ENCODE data around the gene VRK3.
"Not testable (repeated sequence)": the region's sequence is repeated elsewhere in the genome, so short reads cannot be mapped to it uniquely, and the experiment has no call there.

Gene VRK3

DNA sequence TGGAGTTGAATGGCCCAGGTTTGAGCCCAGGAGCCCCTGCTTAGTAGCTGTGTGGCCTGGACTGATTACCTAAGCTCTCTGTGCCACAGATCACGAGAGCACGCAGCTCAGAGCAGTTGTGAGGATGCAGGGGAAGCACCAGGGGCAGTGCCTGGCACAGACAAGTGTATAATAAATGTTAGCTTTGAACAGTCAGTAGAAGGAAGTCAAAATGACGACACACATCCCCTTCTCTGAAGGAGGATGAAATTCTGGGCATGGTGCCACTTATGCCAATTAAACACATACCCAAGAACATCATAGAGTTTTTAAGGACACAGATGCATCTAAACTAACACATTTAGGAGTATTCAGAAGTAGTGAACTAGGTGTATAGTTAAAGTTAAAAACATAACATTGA is 39.3 kb downstream of the VRK3 start:
- DNase-seq = no peak

DNA sequence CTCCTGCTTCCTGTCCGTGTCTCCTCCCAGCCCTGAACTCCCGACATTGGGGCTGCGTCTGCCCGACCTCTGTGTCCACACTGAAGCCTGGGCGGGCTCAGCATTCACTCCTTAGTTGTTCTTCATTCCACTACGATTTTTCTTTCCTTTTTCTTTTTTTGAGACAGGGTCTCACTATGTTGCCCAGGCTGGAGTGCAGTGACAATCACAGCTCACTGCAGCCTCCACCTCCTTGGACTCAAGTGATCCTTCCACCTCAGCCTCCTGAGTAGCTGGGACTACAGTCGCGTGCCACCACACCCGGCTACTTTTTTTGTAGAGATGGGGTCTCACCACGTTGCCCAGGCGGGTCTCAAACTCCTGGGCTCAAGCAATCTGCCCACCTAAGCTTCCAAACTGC is 40.7 kb downstream of the VRK3 start:
- no peak for DNase-seq

DNA sequence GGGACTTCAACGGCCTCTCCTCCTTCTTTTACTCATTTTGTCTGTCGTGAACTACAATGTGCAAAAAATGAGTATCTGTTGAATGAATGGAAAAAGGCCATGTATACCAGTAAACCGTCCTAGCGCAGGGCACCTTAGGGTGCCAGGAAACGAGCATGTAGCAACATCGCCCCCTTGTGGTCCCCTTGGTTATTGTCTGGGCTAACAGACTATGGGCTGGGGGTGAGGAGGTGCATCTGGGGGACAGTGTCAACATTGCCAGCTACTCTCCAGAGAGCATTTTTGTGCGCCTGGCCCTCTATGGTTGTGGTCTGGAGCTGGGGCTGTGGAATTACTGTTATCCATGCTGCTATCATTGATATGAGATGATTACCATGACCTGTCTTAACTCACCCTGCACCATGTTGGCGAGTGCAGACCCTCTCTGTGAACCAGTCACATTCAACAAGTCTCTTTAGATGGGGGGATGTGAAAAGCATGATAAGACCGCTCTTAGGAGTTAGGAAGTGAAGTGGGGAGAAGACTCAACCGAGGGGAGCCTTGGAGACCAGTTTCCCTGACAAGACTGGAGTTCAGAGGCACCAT is 41.4 kb downstream of the VRK3 start:
- peak; percentile 80 for DNase-seq

DNA sequence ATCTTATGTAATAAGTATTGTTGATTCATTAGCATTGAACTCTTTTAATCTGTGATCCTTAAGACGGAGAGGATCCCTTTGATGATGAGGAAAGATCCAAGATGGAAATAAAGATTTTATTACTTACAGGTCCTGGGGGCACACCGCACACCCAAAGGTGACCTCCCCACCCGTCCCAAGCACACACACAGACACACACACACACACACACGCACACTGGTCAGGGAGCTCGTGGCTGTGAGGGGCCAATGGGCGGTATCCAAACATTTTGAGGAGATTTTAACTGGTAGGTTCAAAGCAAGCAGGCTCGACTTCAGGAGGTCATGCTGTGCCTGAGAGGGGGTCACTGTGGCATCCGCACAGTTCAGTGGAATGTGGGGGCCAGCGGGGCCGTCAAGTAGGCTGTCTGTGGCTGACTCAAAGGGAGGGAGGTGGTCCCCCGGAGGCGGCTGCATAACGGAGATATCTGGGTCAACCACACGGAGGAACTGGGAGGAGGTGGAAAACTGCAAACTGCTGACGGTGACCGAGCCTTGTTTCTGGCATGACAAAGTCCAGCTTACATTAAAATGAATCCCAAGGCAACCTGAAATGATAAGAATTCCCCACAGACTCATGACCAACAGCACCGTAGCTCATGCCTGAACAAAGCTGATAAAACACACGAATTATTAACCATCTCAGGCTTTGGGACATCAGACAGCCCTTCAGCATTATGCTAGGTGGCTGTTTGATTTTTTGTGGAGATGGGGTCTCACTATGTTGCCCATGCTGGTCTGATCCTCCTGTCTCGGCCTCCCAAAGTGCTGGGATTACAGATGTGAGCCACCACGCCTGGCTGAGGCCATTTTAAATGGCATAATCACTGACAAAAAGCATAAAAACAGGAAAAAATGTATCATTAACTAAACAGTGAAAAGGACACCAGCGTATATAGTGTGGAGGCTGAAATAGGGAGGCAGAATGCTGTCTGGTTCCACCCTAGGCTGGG is 43.3 kb downstream of the VRK3 start:
- no peak for DNase-seq

DNA sequence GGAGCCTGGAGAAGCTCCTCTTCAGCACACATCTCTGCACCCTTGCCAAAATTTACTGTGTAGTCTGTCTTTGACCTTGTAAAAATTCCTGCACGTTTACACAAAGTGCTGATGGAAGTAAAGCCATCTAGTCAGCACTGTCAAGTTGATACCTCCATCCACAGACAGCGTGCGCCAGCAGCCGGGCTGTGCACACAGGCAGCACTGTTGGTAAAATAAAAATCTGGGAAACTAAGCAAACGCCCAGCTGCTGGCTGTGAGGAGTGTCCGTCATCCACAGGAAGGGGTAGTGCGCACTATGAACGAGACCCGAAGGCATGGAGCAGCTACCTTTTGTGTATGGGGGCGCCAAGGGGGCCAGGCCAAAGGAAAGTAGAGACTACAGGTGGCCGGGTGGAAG is 46.8 kb downstream of the VRK3 start:
- no peak for DNase-seq

DNA sequence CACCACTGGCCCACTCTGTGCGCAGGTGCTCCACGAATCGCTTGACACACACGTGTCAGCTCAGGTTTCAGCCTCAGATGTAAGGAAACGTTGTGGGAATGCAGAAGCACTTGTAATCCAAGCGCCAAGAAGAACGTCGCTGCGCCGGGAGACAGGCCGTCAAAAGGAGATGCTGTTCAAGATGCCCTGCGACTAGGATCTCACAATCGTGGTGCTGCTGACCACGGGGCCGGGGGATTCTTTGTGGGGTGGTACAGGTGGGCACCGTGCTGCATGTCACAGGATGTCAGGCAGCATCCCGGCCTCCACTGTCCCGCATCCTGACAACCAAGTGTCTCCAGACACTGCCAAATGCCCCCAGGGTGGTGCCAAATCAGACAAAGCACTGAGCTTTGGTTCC is 47.3 kb downstream of the VRK3 start:
- DNase-seq = no peak

DNA sequence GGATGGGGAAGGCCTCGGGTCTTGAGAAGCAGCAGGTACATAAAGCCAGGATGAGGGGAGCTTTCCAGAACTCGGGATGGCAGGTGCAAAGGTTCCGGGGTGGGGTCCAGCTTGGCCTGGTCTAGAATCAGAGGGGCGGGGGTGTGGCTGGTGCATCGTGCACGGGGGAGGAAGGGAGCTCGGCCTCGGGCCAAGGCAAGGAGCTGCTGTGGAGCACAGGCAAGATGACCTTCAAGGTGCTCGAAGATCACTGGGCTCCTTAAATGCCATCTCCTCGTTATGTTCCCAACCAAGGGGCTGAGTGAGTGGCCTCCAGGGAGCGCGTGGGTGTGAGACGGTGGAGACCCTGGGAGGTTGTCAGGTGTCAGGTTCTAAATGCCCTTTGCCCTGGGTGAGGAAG is 48.1 kb downstream of the VRK3 start:
- DNase-seq = no peak

DNA sequence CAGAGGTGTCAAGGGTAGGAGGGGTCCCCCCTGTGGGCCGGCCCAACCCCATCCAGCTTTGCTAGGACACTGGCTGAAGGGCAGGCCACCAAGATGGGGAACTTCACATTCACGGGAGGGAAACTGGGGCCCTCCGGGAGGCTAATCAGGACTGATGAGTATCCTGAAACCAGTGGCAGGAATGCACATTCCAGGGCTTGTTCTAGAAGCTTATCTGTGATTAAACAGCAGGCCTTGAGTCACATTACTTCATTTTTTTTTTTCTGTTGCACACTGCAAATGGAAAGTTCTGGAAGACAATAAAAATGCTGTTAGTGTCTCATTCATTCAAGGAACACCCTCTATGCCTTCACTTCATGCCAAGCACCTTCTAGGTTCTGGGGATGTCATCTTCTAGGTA is 48.7 kb downstream of the VRK3 start:
- no peak for DNase-seq

DNA sequence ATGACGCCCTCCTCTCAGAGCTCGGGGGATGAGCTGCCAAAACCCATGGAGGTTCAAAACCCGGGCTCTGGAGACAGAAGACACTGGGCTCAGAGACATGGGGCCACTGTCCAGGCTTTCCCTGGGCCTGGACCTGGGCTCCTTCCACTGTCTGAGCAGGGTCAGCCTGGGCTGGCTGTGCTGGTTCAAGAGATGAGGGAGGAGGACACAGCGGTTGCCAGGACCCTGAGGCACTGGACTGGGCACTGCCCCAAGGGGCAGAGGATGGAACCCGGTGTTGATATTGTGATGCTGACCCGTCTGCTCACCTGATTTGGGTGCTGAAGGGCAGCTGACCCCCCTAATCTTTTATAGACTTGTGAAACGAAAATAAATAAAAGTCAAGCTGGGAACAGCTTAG is 50.1 kb downstream of the VRK3 start:
- no peak for DNase-seq

DNA sequence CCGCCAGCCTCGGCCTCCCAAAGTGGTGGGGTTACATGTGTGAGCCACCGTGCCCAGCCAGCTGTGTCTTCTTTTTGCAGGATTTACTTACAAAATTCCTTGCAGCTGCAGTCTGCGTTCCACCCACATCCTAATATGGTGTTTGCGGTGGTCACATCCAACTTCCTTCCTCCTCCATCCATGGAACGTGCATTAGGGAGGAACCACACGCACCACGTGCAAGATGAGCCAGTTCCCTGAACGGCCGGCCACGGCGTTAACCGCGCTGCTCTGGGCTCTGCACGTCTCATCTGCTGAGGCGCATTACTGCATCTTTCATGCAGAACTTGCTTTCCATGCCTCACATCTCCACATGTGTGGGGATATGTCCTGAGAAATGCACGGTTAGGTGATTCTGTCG is 51.2 kb downstream of the VRK3 start:
- no peak for DNase-seq

DNA sequence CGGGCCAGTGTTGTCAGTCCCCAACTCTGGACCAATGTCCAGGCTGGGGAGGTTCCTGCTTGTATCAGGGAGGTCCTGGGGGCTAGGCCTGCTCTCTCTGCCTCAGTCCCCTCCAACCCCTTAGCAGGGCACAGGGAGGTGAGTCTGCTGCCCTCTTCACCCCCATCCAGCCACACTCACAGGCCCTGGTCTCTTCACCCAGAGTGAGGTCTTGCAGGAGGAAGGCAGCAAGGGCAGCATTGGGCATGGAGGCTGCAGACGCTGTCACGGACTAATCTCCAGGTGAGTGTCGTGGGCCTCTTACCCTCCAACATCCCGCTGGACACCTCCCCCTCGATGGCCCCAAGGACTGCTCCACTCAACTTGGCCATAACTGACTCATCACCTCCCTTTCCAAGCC is 52.3 kb downstream of the VRK3 start:
- no peak for DNase-seq

DNA sequence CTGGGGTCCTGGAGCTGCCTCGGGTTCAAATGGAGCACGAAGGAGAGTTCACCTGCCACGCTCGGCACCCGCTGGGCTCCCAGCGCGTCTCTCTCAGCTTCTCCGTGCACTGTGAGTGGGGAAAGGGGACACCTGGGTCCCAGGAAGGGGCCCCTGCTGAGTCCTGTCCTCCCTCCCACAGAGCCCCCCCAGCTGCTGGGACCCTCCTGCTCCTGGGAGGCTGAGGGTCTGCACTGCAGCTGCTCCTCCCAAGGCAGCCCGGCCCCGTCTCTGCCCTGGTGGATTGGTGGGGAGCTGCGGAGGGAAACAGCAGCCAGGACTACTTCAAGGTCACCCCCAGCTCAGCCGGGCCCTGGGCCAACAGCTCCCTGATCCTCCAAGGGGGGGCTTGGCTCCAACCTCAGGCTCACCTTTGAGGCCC is 53.2 kb downstream of the VRK3 start:
- DNase-seq = no peak

DNA sequence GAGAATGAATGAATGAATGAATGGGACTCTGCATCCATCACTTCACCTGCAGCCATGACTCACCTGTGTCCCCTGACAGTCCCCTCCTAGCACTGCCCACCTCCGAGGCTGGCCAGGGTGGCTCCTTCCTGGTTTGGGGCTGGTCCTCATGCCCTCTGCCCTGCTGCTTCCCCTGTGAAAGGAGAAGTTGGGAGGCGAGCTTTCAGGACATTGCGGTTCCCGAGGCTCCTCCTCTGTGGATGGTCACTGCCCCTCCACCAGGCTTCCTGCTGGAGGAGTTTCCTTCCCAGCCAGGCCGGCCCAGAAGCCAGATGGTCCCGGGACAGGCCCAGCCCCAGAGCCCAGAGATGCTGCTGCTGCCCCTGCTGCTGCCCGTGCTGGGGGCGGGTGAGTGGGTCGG is 55.8 kb downstream of the VRK3 start:
- DNase-seq = not testable (repeated sequence)

DNA sequence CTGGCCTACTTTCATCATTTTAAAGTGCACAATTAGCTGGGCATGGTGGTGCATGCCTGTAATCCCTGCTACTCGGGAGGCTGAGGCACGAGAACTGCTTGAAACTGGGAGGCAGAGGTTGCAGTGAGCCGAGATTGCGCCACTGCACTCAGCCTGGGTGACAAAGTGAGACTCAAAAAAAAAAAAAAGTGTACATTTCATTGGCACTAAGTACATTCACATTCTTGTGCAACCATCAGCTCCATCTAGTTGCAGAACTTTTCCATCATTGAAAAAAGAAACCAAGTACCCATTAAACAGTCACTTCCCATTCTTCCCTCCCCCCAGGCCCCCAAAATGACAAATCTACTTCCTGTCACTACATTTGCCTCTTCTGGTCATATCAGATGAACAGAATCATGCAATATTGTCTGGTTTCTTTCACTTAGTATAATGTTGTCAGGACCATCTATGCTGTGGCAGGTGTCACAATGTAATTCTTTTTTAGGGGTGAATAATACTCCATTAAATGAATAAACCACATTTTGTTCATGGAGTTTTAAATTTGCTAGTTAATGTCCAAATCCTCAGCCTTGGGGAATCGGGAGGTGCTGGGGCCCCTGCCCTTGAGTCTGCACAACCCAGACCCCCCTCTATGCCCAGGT is 56.8 kb downstream of the VRK3 start:
- DNase-seq = no peak

DNA sequence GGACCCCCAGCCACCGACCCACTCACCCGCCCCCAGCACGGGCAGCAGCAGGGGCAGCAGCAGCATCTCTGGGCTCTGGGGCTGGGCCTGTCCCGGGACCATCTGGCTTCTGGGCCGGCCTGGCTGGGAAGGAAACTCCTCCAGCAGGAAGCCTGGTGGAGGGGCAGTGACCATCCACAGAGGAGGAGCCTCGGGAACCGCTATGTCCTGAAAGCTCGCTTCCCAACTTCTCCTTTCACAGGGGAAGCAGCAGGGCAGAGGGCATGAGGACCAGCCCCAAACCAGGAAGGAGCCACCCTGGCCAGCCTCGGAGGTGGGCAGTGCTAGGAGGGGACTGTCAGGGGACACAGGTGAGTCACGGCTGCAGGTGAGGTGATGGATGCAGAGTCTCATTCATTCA is 64.2 kb downstream of the VRK3 start, which contains the start of gene SIGLEC11:
TSS of gene SIGLEC11 (minus strand) at position 193 of the 400 bp plus-strand sequence. CDS start at position 102, 91 bp downstream.
- DNase-seq = not testable (repeated sequence)

DNA sequence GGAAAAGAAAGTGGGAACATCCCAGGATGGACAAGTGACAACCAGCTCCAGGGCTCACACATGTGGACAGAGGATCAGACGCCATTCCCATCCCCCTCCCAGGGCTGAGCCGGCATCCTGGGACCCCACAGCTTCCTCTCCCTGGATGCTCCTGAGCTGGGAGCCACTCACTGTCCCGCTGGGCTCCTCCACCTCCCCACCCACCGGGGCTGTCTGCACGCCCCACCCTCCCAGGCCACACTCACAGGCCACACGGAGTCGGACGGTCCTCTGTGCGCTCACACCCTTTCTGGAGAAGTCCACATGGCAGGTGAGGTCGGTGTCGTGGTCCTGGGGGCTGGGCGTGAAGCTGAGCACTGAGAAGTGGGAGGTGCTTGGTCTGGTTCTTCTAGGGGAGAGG is 65.3 kb downstream of the VRK3 start:
- not testable (repeated sequence) for DNase-seq

DNA sequence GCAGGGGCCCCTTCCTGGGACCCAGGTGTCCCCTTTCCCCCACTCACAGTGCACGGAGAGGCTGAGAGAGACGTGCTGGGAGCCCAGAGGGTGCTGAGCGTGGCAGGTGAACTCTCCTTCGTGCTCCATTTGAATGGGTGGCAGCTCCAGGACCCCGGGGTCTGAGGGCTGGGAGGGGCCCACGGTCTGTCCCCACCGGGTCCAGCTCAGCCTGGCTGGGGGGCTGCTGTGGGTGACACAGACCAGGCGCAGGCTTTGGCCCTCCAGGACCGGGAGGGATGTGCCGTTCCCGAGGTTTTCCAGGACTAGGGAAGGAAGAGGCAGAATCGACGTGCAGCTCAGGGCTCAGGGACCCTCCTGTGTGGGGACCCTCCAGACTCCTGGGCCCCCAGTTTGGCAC is 66.6 kb downstream of the VRK3 start:
- not testable (repeated sequence) for DNase-seq

DNA sequence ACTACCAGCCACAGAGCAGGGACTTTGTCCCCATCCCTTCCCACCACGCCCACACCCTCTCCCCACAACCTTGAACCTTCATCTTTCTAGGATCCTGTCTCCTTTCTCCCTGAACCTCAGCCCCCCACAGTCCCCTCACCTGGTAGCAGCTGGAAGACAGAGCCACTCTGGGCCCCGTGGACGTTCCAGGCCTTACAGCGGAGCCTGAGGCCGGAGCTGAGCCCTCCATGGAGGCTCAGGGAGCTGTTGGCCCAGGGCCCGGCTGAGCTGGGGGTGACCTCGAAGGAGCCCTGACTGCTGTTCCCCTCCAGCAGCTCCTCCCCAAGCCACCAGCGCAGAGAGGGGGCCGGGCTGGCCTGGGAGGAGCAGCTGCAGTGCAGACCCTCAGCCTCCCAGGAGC is 67.0 kb downstream of the VRK3 start:
- DNase-seq = not testable (repeated sequence)

DNA sequence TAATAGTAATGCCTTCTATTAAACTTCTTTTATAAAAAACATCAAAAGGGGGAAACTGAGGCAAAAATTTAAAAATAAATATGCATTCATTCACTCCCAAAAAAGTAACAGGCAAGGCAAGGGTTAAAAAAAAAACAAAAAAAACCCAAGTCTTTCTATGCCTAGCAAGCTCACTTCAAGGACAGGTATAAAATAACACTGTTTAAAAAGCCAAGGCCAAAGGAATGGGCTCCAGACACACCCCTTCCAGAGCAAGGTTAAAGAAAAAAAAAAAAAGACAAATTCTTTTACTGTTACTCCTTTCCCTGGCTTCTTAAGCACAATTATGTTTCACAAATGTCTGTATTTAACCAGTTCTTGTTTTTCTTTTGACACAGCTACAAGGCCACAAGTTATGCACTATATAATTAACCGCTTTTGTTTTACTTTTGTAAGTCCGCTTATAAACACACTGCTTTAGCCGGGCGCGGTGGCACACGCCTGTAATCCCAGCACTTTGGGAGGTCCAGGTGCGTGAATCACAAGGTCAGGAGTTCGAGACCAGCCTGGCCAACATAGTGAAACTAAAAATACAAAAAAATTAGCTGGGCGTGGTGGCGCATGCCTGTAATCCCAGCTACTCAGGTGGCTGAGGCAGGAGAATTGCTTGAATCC is 67.8 kb downstream of the VRK3 start:
- no peak for DNase-seq

DNA sequence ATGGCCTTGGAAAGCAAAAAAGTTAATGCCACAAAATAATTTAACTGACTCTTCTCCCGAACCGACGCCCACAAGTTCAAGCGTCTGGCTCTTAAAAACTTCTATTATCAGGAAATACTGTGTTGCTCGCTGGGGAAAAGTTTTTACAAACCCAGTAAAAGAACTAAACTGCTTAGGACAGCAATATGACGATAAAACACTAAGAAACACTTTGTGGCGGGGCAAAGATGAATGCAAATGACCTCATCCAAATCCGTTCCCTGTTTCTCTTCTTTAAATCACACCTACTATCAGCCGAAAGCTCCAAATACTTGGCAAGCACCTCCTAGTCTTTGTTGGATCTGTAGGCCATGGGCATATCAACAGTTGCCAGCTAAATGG is 69.1 kb downstream of the VRK3 start:
- no peak for DNase-seq

DNA sequence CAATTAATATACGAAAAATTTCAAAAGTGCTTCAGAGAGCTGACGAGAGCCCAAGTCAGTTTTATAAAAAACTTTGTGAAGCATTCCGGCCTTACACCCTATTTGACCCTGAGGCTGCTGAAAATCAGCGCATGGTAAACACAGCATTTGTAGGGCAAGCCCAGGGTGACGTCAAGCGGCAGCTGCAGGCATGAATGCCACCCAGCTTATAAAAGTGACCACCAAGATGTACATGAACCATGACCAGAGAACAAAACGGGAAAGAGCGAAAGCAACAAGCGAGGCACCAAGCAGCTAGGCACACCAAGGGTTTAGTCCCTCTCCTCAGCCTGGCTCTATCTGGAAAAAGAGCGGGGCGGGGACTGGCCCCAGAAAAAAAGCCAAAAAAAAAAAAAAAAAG is 70.2 kb downstream of the VRK3 start:
- no peak for DNase-seq

DNA sequence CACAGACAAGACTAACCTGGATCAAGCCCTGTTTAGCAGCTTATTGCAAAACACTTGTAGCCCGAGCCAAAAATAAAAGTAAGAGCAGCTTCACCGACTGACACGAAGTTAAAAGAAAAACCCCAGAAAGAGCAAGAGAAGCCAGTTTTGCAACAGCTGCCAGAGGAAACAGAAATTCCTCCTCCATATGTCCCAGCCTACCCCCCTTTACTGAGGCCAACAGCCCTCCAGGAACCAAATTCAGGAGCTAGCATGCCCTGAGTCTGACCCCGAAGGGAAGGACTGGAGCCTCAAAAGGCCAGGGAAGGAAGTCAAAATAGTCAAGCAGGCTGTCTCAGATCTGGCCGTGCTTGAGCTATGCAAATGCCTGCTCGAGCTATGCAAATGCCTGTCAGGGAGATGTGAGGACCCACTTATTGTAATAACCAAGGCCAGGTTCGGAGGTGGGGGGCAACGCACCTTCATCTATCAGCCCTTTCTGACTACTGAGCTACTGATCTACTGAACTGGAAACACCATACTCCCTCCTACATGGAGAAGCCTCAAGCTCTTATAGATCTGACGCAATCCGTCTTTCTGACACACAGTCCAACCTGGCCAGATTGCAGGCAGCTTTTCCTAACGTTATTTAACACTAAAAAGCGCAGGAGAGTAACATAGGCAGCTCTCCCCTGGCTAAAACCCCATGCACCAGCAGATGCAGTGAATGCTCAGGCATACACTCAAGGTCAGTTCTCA is 70.9 kb downstream of the VRK3 start:
- DNase-seq = no peak

Measured in T-helper 9 cell (primary cell).